Smooth muscle cell of the brain vasculature (primary cell): ENCODE data around the gene TPX2.

Experiments used
- DNase-seq: peaks from one replicate; pipeline ENCODE4 v3.0.0-alpha.2; 2012; ENCODE audit warnings: low read depth, low spot score

Gene TPX2

GRCh38 chr20:31831211-31831610, 92.1 kb downstream of the TPX2 start:
- no peak for DNase-seq

DNA sequence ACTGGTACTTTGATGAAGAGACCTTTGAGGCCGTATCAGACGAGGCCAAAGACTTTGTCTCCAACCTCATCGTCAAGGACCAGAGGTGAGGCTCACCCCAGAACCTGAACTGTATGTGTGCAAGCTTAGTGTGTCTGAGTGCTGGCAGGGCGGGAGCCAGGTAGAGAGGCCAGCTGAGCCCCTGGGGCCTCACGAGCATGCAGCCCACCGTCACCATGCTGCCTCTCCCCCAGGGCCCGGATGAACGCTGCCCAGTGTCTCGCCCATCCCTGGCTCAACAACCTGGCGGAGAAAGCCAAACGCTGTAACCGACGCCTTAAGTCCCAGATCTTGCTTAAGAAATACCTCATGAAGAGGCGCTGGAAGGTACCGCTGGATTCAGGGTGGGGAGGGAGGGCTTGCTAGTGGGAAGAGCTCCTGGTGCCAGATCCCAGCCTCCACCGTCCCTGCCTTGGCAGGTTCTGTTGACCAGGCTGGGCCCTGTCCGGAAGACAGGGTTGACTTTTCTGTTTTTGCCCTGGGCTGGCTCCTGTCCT, 92.7 kb downstream of the TPX2 start:
- no peak for DNase-seq

DNA sequence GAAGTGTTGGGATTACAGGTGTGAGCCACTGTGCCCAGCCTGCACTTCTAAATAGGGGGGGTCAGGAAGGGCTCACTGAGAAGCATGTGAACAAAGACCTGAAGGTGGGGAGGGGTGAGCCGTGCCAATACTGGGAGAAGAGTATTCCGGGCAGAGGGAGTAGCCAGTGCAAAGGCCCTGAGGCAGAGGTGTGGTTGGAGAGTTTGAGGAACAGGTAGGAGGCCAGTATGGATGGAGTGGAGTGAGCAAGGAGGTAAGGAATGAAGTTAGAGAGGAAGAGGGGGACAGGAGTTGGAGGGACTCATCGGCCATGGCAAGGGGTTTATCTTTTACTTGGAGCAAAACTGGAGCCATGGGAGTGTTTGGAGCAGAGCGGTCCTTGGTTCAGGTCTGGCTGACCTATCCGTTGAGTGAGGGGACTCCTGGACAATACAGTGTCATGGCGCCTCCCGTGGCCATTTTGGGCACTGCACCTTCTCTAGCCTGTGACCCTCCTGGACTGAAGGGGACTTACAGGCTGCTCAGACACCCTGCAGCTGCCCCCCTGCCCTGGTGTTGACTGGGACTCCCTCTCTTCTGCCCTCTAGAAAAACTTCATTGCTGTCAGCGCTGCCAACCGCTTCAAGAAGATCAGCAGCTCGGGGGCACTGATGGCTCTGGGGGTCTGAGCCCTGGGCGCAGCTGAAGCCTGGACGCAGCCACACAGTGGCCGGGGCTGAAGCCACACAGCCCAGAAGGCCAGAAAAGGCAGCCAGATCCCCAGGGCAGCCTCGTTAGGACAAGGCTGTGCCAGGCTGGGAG, 94.2 kb downstream of the TPX2 start:
- DNase-seq, result no peak

GRCh38 chr20:31833931-31834521, 94.9 kb downstream of the TPX2 start:
- DNase-seq, result no peak

DNA sequence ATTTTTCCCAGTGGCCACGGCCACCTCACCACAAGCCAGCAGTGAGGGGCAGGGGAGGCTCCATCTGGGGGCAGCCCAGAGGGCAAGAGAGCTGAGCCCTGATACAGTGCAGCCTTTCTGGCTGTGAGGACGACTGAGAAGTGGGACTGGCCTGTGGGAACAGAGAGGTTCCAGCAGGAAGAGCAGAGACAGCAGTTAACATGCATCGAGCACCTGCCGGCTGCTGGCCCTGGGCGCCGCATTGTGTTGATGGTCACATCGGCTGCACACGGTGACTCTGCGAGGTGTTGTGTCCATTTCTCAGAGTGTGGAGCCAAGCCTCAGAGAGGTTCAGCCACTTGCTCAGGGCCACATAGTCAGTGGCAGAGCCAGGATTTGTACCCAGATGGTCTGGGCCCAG, 96.5 kb downstream of the TPX2 start:
- DNase-seq, result no peak

GRCh38 chr20:31835977-31836852, 97.1 kb downstream of the TPX2 start:
- peak; percentile 80 for DNase-seq

DNA sequence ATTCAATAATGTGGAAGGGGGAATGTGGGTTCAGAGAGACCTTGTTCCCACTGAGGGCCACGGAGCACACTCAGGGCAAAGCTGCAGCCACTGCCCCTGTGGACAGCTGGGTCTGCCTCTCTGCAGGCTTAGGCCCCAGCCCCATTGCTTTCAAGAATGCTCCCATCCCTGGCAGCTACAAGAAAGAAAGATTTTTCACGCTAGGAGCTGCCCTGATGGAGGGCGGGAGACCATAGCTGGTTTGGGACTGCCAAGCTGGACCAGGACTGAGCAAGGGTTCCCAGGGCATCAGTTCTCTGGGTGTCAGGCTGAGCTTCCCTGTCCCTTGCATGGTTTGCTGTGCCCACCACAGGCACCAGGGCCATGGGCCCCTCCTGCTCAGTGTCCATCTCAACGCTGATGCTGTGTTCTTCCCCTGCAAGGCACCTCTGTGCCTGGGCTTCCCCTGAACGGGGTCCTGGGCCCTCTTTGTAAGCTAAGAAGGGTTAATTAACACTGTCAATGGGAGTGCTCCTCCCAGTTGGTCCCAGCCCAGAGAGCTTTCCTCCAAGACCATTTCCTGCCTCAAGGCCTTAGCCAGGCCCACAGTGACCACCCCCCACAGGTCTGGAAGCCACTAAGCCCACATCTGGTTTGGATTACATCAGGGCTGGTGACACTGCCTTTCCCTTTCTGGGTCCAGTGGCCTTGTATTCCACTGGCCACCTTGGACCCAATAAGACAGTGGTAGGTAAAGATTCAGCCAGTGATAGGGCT, 97.9 kb downstream of the TPX2 start:
- DNase-seq, result no peak

- no peak for DNase-seq
Observed at GRCh38 chr20:31837896-31838397, 98.9 kb downstream of the TPX2 start.

DNA sequence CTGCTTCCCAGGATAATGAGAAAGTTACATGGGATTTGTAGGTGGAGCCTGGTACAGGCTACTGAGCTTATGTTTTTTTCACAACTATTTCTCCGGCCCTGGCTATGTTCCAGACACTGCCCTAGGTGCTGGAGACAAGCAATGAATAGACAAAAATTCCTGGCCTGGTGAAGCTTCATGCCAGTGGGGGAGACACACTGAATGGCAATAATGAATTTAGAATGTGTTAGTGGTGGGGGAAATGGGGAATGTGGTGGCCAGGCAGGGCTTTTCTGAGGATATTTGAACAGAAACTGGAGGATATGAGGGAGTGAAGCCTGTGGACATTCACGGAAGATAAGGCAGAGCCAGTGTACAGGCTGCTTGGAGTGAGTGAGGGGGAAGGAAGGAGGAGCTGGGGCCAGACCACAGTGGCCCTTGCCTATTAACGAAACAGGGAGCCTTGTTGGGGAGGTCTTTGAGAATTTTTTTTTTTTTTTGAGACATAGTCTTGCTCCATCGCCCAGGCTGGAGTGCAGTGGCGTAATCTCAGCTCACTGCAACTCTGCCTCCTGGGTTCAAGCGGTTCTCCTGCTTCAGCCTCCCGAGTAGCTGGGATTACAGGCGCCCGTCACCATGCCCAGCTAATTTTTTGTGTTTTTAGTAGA, 99.7 kb downstream of the TPX2 start:
- DNase-seq, result no peak

DNA sequence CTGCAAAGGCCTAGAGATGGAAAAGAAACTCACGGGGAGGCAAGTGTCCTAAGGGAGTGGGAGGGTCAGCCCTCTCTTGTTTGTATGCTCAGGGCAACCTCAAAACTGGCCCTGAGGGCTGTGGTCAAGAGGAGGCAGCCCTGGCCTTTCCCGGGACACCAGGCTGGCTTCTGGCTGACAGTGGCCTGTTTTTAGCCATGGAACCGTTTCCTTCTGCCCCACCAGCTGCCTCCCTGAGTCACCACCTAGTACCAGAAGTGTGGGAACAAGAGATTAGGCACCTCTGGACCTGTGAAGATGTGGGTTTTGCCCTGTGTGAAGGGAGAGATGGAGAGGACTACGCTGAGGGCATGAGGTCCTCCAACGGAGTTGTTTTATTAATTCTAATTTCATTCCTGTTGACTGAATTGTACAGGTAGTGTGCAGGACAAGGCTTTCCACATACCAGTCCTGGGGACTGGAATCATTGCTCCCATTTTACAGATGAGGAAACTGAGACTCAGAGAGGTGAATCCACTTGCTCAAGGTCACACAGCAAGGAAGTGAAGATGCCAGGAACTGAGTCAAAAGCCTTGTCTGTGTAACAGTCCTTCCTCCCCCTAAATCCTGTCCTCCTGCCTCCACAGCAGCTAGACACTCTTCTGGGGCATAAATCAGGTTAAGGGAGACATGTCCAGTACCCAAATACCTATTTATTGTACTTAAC, 100.8 kb downstream of the TPX2 start:
- DNase-seq, result no peak

- no peak for DNase-seq
Observed at GRCh38 chr20:31840906-31841816, 102.1 kb downstream of the TPX2 start.

DNA sequence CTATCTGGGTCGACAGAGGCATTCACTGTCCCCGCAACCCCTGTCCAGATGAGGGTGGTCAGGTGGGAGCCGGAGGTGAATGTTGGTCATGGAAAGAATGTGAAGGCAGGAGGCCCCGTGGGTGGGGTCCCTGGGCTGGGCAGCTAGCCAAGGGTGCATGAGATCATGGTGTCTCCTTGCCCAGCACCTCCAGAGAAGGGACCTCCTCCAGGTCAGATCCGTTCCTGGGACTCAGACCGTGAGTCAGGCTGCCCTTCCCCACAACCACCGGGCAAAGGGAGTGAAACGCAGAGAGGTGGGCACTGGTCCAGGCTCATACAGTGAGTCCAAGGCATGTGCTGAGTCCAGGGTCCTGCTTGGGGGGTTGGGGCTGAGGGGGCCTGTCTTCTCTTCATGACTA, 102.8 kb downstream of the TPX2 start:
- no peak for DNase-seq

DNA sequence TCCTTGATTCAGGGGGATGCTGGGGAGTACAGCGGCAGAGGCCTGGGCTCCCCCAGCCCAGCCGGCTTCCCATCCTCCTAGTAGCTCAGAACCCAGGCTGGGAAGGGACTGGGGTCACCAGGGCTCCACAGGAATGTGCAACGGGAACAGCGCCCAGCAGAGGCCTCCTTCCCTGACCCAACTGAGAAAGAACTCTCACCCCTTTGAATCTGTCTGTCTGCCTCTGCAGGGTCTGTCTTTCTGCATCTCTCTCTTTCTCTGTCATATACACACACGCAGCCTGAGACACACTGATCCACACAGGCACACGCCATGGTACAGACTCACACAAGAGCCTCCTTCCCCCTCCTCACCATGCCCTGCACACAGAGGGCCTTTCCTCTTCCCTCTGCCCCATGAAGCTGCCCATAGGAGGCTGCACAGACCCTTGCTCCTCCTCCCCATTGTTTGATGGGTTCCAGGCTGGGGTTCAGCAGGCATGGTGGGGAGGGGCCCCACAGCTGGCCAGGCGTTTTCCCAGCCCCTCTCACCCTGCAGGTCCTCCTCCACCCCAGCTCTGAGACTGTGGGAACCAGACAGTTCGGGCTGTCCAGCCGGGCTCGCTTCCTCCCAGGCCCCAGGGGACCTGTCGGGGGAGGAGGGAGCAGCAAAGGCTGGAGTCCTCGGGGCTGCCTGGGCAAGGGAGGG, 103.5 kb downstream of the TPX2 start:
- DNase-seq, result no peak

GRCh38 chr20:31843288-31843687, 104.2 kb downstream of the TPX2 start:
- no peak for DNase-seq

DNA sequence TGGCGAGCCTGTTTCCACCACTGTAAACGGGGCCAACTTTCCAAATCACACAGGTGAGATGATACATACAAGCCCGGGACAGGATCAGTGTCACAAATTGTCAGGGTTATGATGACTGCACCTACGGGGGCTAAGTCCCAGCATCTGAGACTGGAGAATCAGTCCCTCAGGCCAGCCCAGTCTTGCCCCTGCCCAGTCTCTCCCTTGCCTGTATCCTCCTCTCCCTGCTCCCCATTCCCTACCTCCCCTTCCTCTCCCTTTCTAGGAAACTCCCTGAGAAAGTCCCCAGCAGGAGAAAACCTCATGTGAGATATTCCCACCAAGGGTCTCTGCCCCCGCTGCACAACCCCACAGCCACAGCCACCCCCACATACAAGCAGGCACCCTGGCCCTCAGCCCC, 104.8 kb downstream of the TPX2 start:
- no peak for DNase-seq

GRCh38 chr20:31844737-31845299, 105.7 kb downstream of the TPX2 start:
- DNase-seq, result no peak

- DNase-seq, result no peak
Observed at GRCh38 chr20:31845300-31845863, 106.3 kb downstream of the TPX2 start, which contains the start of gene FOXS1. Gene FOXS1, minus strand, starts transcription at chr20:31845604. Its CDS starts 62 bp downstream, at chr20:31845542.

- DNase-seq, result no peak
Observed at GRCh38 chr20:31846793-31847138, 107.7 kb downstream of the TPX2 start.
